SU-DHL-6 (cell line): ENCODE data around the gene TTC38.
"Not testable (repeated sequence)": the region's sequence is repeated elsewhere in the genome, so short reads cannot be mapped to it uniquely, and the experiment has no call there.

Source experiments
- H2AFZ ChIP-seq: fragments of 200-600 bp; sonication (generic); 2 replicates; pipeline ENCODE4 v1.6.1; 2014; ENCODE audit warnings: low read depth, mild to moderate bottlenecking, moderate library complexity, mixed read lengths, antibody characterized with exemption, low read length; ENCODE audit not compliant: severe bottlenecking
- H3F3A ChIP-seq: fragments of 200-600 bp; shearing (Covaris generic); 2 replicates; pipeline ENCODE4 v1.6.0; 2016; ENCODE audit warnings: antibody characterized with exemption, mild to moderate bottlenecking; ENCODE audit not compliant: insufficient read depth
- H3K27ac ChIP-seq: fragments of 200-600 bp; sonication (generic); 2 replicates; pipeline ENCODE4 v1.5.1; 2016; ENCODE audit warnings: low read depth, mild to moderate bottlenecking, low read length, moderate library complexity, mixed read lengths
- H3K27me3 ChIP-seq: fragments of 200-600 bp; sonication (generic), shearing (Covaris generic); 2 replicates; pipeline ENCODE4 v1.6.0; 2014; ENCODE audit warnings: mild to moderate bottlenecking, low read length
- H3K36me3 ChIP-seq: fragments of 200-600 bp; sonication (generic); 2 replicates; pipeline ENCODE4 v1.6.1; 2014; ENCODE audit warnings: mild to moderate bottlenecking, low read length, mixed read lengths
- H3K4me2 ChIP-seq: fragments of 300-600, 200-600 bp; shearing (Covaris generic), sonication (generic); 2 replicates; pipeline ENCODE4 v1.6.0; 2014; ENCODE audit warnings: low read length, low read depth, mild to moderate bottlenecking; ENCODE audit not compliant: poor library complexity, severe bottlenecking
- H3K4me3 ChIP-seq: fragments of 200-600 bp; sonication (generic); 2 replicates; pipeline ENCODE4 v1.5.1; 2014; ENCODE audit warnings: antibody characterized with exemption, low read length, mild to moderate bottlenecking, mixed read lengths; ENCODE audit not compliant: insufficient read depth, poor library complexity, severe bottlenecking
- H3K79me2 ChIP-seq: fragments of 200-600 bp; sonication (generic); 2 replicates; pipeline ENCODE4 v1.6.1; 2014; ENCODE audit warnings: mild to moderate bottlenecking, low read length, moderate library complexity; ENCODE audit not compliant: insufficient read depth
- H3K9ac ChIP-seq: fragments of 200-600 bp; sonication (generic); 2 replicates; pipeline ENCODE4 v1.7.0; 2014; ENCODE audit warnings: mild to moderate bottlenecking, low read length
- H3K9me2 ChIP-seq: fragments of 200-600 bp; sonication (generic); replicated peaks from 2 replicates; pipeline ENCODE4 v1.6.1; 2014; ENCODE audit warnings: low read length; ENCODE audit not compliant: insufficient read depth
- H3K9me3 ChIP-seq: fragments of 200-600 bp; sonication (generic); 2 replicates; pipeline ENCODE4 v1.6.1; 2014; ENCODE audit warnings: low read length, mixed read lengths; ENCODE audit not compliant: insufficient read depth
- H4K20me1 ChIP-seq: fragments of 200-600 bp; sonication (generic); 2 replicates; pipeline ENCODE4 v1.6.1; 2014; ENCODE audit warnings: low read depth, mild to moderate bottlenecking, antibody characterized with exemption, low read length, moderate library complexity, mixed read lengths
- CTCF ChIP-seq: fragments of 200-600 bp; sonication (generic); IDR thresholded peaks from one replicate; pipeline ENCODE4 v1.5.1; 2017; ENCODE audit warnings: antibody characterized with exemption, mild to moderate bottlenecking, low read length, moderate library complexity; ENCODE audit not compliant: insufficient read depth, poor library complexity, severe bottlenecking
- EZH2phosphoT487 ChIP-seq: fragments of 200-600 bp; sonication (generic), shearing (Covaris generic); conservative IDR thresholded peaks from 2 replicates; pipeline ENCODE4 v1.6.1; 2018; ENCODE audit warnings: mild to moderate bottlenecking, antibody characterized with exemption, low read length, moderate library complexity, mixed read lengths

TTC38 gene

GRCh38 chr22:46262449-46263215 lies 5.2 kb upstream of the TTC38 start:
- Histone ChIP-seq H2AFZ (no peak overlapping the region), H4K20me1 (no peaks in the 10 kb centered on the region), H3K4me2 (no peak overlapping the region), H3K9me3 (0 out of 2 replicates have a peak, but pooled peaks cover 5% of the 10 kb centered on the region), H3F3A (no peaks in the 10 kb centered on the region), H3K27me3 (no peaks in the 10 kb centered on the region), H3K9me2 (no peaks in the 10 kb centered on the region), H3K79me2 (no peaks in the 10 kb centered on the region), H3K9ac (no peak overlapping the region), H3K27ac (no peak overlapping the region), H3K4me3 (no peak overlapping the region), H3K36me3 (no peaks in the 10 kb centered on the region)
- no peak for TF ChIP-seq EZH2phosphoT487
- no peak for TF ChIP-seq CTCF

- Histone ChIP-seq H4K20me1 (no peaks in the 10 kb centered on the region), H3K9ac (no peak within 1 kb of the TSS), H2AFZ (no peak within 1 kb of the TSS), H3K27me3 (no peaks in the 10 kb centered on the region), H3K9me2 (no peaks in the 10 kb centered on the region), H3K79me2 (no peaks in the 10 kb centered on the region), H3K27ac (no peak within 1 kb of the TSS), H3K4me3 (no peak within 1 kb of the TSS), H3K36me3 (no peaks in the 10 kb centered on the region), H3F3A (no peaks in the 10 kb centered on the region), H3K4me2 (no peak within 1 kb of the TSS), H3K9me3 (0 out of 2 replicates have a peak, but pooled peaks cover 5% of the 10 kb centered on the region)
- TF ChIP-seq EZH2phosphoT487 (no peak), CTCF (no peak)
Observed at GRCh38 chr22:46263216-46263590, 4.6 kb upstream of the TTC38 start, which contains the start of gene PKDREJ. Gene PKDREJ, minus strand, starts transcription at chr22:46263343. Its CDS starts 21 bp downstream, at chr22:46263322.

GRCh38 chr22:46264520-46264919 lies 3.3 kb upstream of the TTC38 start:
- H3F3A ChIP-seq, H3K4me3 ChIP-seq, H2AFZ ChIP-seq, H3K79me2 ChIP-seq, H4K20me1 ChIP-seq, H3K27ac ChIP-seq, H3K27me3 ChIP-seq, H3K9me3 ChIP-seq, H3K4me2 ChIP-seq, H3K36me3 ChIP-seq, H3K9me2 ChIP-seq, H3K9ac ChIP-seq: not testable (repeated sequence)

GRCh38 chr22:46265627-46266026 lies 2.2 kb upstream of the TTC38 start:
- not testable (repeated sequence) for H3K79me2 ChIP-seq, H3K36me3 ChIP-seq, H3K4me3 ChIP-seq, H3K4me2 ChIP-seq, H3K9me2 ChIP-seq, H3K27me3 ChIP-seq, H3K27ac ChIP-seq, H3K9ac ChIP-seq, H3F3A ChIP-seq, H4K20me1 ChIP-seq, H3K9me3 ChIP-seq, H2AFZ ChIP-seq
